Muscle of leg (tissue), 11 donors: ENCODE results near the gene BCL11B. TPM values are rescaled to one million over a fixed set of nuclear protein-coding genes. Genes with fewer than 3 reads are reported as not detected.

Source experiments
- DNase-seq: peaks from one replicate; pipeline ENCODE4 v3.0.0; 2013
- H3K27ac ChIP-seq: one replicate; pipeline ENCODE4 v1.5.1; 2013; ENCODE audit warnings: mild to moderate bottlenecking, low read length, control low read depth
- H3K27me3 ChIP-seq: one replicate; pipeline ENCODE4 v1.6.1; 2013; ENCODE audit warnings: low read length; ENCODE audit not compliant: control insufficient read depth, insufficient read depth
- H3K36me3 ChIP-seq: one replicate; pipeline ENCODE4 v1.6.1; 2013; ENCODE audit warnings: low read length; ENCODE audit not compliant: control insufficient read depth, insufficient read depth
- H3K4me1 ChIP-seq: one replicate; pipeline ENCODE4 v1.6.1; 2013; ENCODE audit warnings: low read length; ENCODE audit not compliant: control insufficient read depth, insufficient read depth
- H3K4me3 ChIP-seq: one replicate; pipeline ENCODE4 v1.5.1; 2013; ENCODE audit warnings: low read length, control low read depth
- H3K9me3 ChIP-seq: replicated peaks from 2 replicates; pipeline ENCODE4 v1.6.1; 2013; ENCODE audit warnings: low read depth, low read length; ENCODE audit not compliant: control insufficient read depth
- WGBS: methylation state at CpG from one replicate; pipeline ENCODE4 v1.1.5; 2013; ENCODE audit warnings: missing lambda C conversion rate; ENCODE audit not compliant: insufficient coverage; 5-methylcytosine and 5-hydroxymethylcytosine counted together
- polyA plus RNA-seq, 8 donors: library from polyadenylated mRNA; unstranded; fragments of 120-200 nt; gene quantifications; one replicate each; pipeline versions ENCODE4 v1.2.1 to v1.2.3, GENCODE V29; 2013; ENCODE audit warnings: inconsistent platforms in 1 of 8, low replicate concordance in 1 of 8; ENCODE audit not compliant: insufficient read length in 8 of 8, insufficient read depth in 1 of 8
- total RNA-seq: library from RNA; stranded (reverse); fragments of 120-200 nt; gene quantifications from one replicate; pipeline ENCODE4 v1.2.4, GENCODE V29; 2013

BCL11B gene
- total and polyA plus RNA-seq, 9 donors, result 0.89 to 6.3 (median 1.4) TPM

- Histone ChIP-seq H3K36me3 (no peaks in the 10 kb centered on the region), H3K9me3 (no peaks in the 10 kb centered on the region), H3K27ac (no peak overlapping the region), H3K27me3 (peaks cover 34% of the 10 kb centered on the region), H3K4me1 (peaks cover 9% of the 10 kb centered on the region), H3K4me3 (no peak overlapping the region)
- DNase-seq, result no peak
- WGBS, result 74% methylated on average over 12 of the region's 17 CpGs
Observed at GRCh38 chr14:99120526-99121318, 151.3 kb downstream of the BCL11B start.

GRCh38 chr14:99119554-99120525 is 152.2 kb downstream of the BCL11B start:
- no peaks in the 10 kb centered on the region for H3K36me3 ChIP-seq
- WGBS, result 64% methylated on average over 9 of the region's 18 CpGs
- H3K27ac ChIP-seq, result no peak overlapping the region
- H3K27me3 ChIP-seq, result peaks cover 34% of the 10 kb centered on the region
- no peak for DNase-seq
- H3K4me3 ChIP-seq, result no peak overlapping the region
- no peaks in the 10 kb centered on the region for H3K9me3 ChIP-seq
- H3K4me1 ChIP-seq, result peaks cover 9% of the 10 kb centered on the region

Other genes starting within 250 kb of the BCL11B start
- gene SETD3, start 208.7 kb upstream of the BCL11B start, total RNA-seq, result 99.2 TPM
- 10 to 100 TPM; 53.3 to 69.6 (median 61.0) TPM for gene SETD3, start 208.7 kb upstream of the BCL11B start, polyA plus RNA-seq
- 18.0 TPM for gene CCNK, start 209.2 kb upstream of the BCL11B start, total RNA-seq
- 10 to 100 TPM; 27.7 to 41.9 (median 35.5) TPM for gene CCNK, start 209.2 kb upstream of the BCL11B start, polyA plus RNA-seq